HG03045 (cell line): ENCODE data around the gene C2orf49.

ENCODE experiments used
- ATAC-seq: cut with Tn5 transposase; IDR thresholded peaks from one replicate; pipeline ENCODE4 v1.9.1; 2021; ENCODE audit warnings: mild to moderate bottlenecking, moderate library complexity; ENCODE audit not compliant: unreplicated experiment

The C2orf49 gene

DNA sequence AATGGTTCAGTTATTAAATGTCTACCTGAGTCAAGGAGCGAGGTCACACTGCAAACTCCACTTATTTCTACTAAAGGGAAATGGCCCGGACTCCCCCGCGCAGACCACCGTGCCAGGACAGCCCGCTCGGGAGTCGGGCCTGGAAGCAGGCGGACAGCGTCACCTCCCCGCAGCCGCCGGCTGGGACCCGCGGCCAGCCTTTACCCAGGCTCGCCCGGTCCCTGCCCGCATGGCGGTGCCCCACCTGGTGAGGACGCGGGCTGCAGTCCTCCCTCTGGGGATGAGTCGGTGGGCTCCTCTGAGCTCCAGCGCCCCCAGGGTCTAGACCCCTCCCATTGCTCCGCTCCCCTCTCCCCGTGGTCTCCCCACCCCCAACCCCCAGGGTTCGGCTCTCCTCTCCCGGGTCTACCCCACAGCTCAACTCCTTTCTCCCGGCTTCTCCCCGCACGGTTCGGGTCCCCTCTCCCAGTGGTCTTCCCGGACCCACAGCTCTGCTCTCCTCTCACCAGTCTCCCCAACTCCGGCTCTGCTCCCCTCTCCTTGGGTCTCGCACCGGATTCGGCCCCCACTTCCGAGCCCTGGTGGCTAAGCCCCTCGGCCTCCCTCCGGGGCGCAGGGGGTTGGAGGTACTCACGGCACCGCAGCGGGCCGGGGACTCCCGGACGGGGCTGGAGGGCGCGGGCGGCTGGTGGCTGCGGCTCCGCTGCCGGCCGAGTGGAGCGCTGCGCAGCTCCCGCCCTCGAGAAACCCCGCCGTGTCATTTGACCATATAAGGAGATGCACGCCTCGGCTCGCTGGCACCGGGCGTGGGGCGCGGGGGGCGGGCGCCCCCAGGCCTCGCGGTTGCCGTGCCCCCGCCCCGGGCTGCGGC is 61.2 kb downstream of the C2orf49 start, which contains the start of gene FHL2:
Gene FHL2, minus strand, starts transcription at position 716 of the 871 bp plus-strand sequence. CDS start 12,535 bp downstream, outside the sequence.
- peak; percentile 97 for ATAC-seq
